ENCODE data around the gene INTS6L.

INTS6L gene
- total RNA-seq, result 82.6 to 99.8 reads per million in 2 donors

GRCh38 chrX:135520553-135521404 is at the start of gene INTS6L:
INTS6L (plus strand) TSS chrX:135520660; CDS start chrX:135520993, 333 bp downstream.
- DNase-seq, result peak; percentile 59 to 97 (median 82)

- DNase-seq, result peak in 1 of 5 experiments; percentile 48
Measured at GRCh38 chrX:135476378-135476777, 44.1 kb upstream of the INTS6L start.

GRCh38 chrX:135477576-135477975 is 42.9 kb upstream of the INTS6L start:
- peak in 4 of 5 experiments; percentile 4 to 72 (median 10) for DNase-seq

- DNase-seq, result no peak
Measured at GRCh38 chrX:135480076-135480475, 40.4 kb upstream of the INTS6L start.

GRCh38 chrX:135481696-135482179 is 38.7 kb upstream of the INTS6L start:
- no peak for DNase-seq

- peak in 2 of 5 experiments; percentile 12 to 48 for DNase-seq
Measured at GRCh38 chrX:135484641-135485289, 35.7 kb upstream of the INTS6L start.

- no peak for DNase-seq
Measured at GRCh38 chrX:135489542-135489941, 30.9 kb upstream of the INTS6L start.

GRCh38 chrX:135490979-135491514 is 29.4 kb upstream of the INTS6L start:
- DNase-seq, result no peak

GRCh38 chrX:135494453-135494852 is 26.0 kb upstream of the INTS6L start:
- DNase-seq, result no peak

GRCh38 chrX:135497736-135498135 is 22.7 kb upstream of the INTS6L start:
- DNase-seq, result no peak

- no peak for DNase-seq
Measured at GRCh38 chrX:135498236-135498635, 22.2 kb upstream of the INTS6L start.

GRCh38 chrX:135505351-135505750 is 15.1 kb upstream of the INTS6L start:
- DNase-seq, result no peak

GRCh38 chrX:135509885-135510284 is 10.6 kb upstream of the INTS6L start:
- DNase-seq, result no peak

GRCh38 chrX:135512508-135513129 is 7.8 kb upstream of the INTS6L start:
- DNase-seq, result no peak

GRCh38 chrX:135513130-135513515 is 7.3 kb upstream of the INTS6L start:
- no peak for DNase-seq

GRCh38 chrX:135516376-135516775 is 4.1 kb upstream of the INTS6L start:
- DNase-seq, result no peak

- DNase-seq, result no peak
Measured at GRCh38 chrX:135518161-135518560, 2.3 kb upstream of the INTS6L start.

GRCh38 chrX:135520022-135520552 is 373 bp upstream of the INTS6L start:
- DNase-seq, result no peak

- DNase-seq, result peak; percentile 53 to 94 (median 78)
Measured at GRCh38 chrX:135521405-135522131, 1.1 kb downstream of the INTS6L start.

GRCh38 chrX:135522132-135522530 is 1.7 kb downstream of the INTS6L start:
- DNase-seq, result no peak

GRCh38 chrX:135522878-135523693 is 2.6 kb downstream of the INTS6L start:
- peak in 1 of 5 experiments; percentile 50 for DNase-seq

All from T-helper 2 cell (primary cell).